B cell (primary cell): ENCODE results near the gene REELD1. TPM values are rescaled to one million over a fixed set of nuclear protein-coding genes. Genes with fewer than 3 reads are reported as not detected.

Source experiments
- ATAC-seq: fragments of 200-7000 bp; cut with Tn5 transposase; one replicate; pipeline ENCODE4 v1.10.0; 2021; ENCODE audit warnings: low read depth, mild to moderate bottlenecking, moderate number of reproducible peaks, moderate library complexity
- CTCF ChIA-PET: fragments of 350-600 bp; sonication (Branson Sonifier 250); formaldehyde crosslinking; loops from one replicate; lab custom pipeline; 2021; ENCODE audit warnings: antibody characterized with exemption, inconsistent platforms; lab: Charles Lee
- POLR2A ChIA-PET: fragments of 350-600 bp; sonication (Branson Sonifier 250); formaldehyde crosslinking; loops from one replicate; lab custom pipeline; 2021; ENCODE audit warnings: antibody characterized with exemption; lab: Charles Lee
- DNase-seq: peaks from one replicate; pipeline ENCODE4 v3.0.0; 2013
- H2AFZ ChIP-seq: 2 replicates; pipeline ENCODE4 v1.6.1; 2012; ENCODE audit warnings: mild to moderate bottlenecking, low read depth, low read length; ENCODE audit not compliant: insufficient read depth, poor library complexity, severe bottlenecking
- H3K27ac ChIP-seq, 2 donors: 1 replicate in 1 of 2; 2 replicates in 1 of 2; pipeline ENCODE4 v1.5.1; 2012 to 2013; ENCODE audit warnings: low read length in 2 of 2, mild to moderate bottlenecking in 2 of 2, moderate library complexity in 1 of 2
- H3K27me3 ChIP-seq, 4 experiments: fragments of 200-600 bp in 1 of 4; sonication (generic) in 1 of 4; replicated peaks in 1 of 4; 1 replicate in 2 of 4; 2 replicates in 2 of 4; pipeline versions ENCODE4 v1.6.1 to v1.7.0; 2013 to 2016; ENCODE audit warnings: low read length in 3 of 4, mild to moderate bottlenecking in 2 of 4, mixed read lengths in 1 of 4, moderate library complexity in 1 of 4; ENCODE audit not compliant: insufficient read depth in 4 of 4, control insufficient read depth in 3 of 4; ENCODE audit errors: control extremely low read depth in 1 of 4
- H3K36me3 ChIP-seq, 2 experiments: replicated peaks in 1 of 2; 1 replicate in 1 of 2; 2 replicates in 1 of 2; pipeline versions ENCODE4 v1.6.1 to v1.7.1; 2013; ENCODE audit warnings: low read length in 1 of 2; ENCODE audit not compliant: insufficient read depth in 2 of 2, control insufficient read depth in 1 of 2; ENCODE audit errors: control extremely low read depth in 1 of 2, extremely low read depth in 1 of 2
- H3K4me1 ChIP-seq, 2 donors: fragments of 200-600 bp in 1 of 2; sonication (generic) in 1 of 2; 1 replicate in 1 of 2; 2 replicates in 1 of 2; pipeline versions ENCODE4 v1.5.1 to v1.6.1; 2013 to 2017; ENCODE audit warnings: low read length in 2 of 2; ENCODE audit not compliant: control insufficient read depth in 2 of 2, insufficient read depth in 2 of 2
- H3K4me2 ChIP-seq: replicated peaks from 2 replicates; pipeline ENCODE3; 2012; ENCODE audit warnings: mild to moderate bottlenecking, low read depth, low read length; ENCODE audit not compliant: poor library complexity, severe bottlenecking
- H3K4me3 ChIP-seq, 5 experiments: fragments of 200-600 bp in 1 of 5; sonication (generic) in 1 of 5; 1 replicate in 3 of 5; 2 replicates in 2 of 5; pipeline versions ENCODE4 v1.5.1 to v1.7.0; 2011 to 2016; ENCODE audit warnings: low read length in 4 of 5, mild to moderate bottlenecking in 4 of 5, low read depth in 2 of 5, control low read depth in 1 of 5, moderate library complexity in 1 of 5; ENCODE audit not compliant: insufficient read depth in 1 of 5; ENCODE audit errors: control extremely low read depth in 1 of 5, extremely low read depth in 1 of 5
- H3K79me2 ChIP-seq: fragments of 200-600 bp; sonication (generic); one replicate; pipeline ENCODE4 v1.6.0; 2016; ENCODE audit warnings: low read length; ENCODE audit not compliant: control insufficient read depth, insufficient read depth
- H3K9ac ChIP-seq: fragments of 200-600 bp; sonication (generic); 2 replicates; pipeline ENCODE4 v1.6.1; 2017; ENCODE audit warnings: mild to moderate bottlenecking, low read length, moderate library complexity
- H3K9me3 ChIP-seq, 3 donors: one replicate each; pipeline versions ENCODE4 v1.6.1 to v1.7.1; 2013; ENCODE audit warnings: low read length in 2 of 3; ENCODE audit not compliant: control insufficient read depth in 2 of 3, insufficient read depth in 1 of 3; ENCODE audit errors: control extremely low read depth in 1 of 3
- H4K20me1 ChIP-seq: 2 replicates; pipeline ENCODE4 v1.6.0; 2012; ENCODE audit warnings: mild to moderate bottlenecking, low read length; ENCODE audit not compliant: insufficient read depth, control insufficient read depth, poor library complexity, severe bottlenecking
- H3K27ac Mint-ChIP-seq: one replicate; pipeline ENCODE4 v1.8.0; 2021; ENCODE audit warnings: mixed read lengths
- H3K27me3 Mint-ChIP-seq: one replicate; pipeline ENCODE4 v1.8.0; 2021; ENCODE audit warnings: mixed read lengths
- H3K4me1 Mint-ChIP-seq: one replicate; pipeline ENCODE4 v1.8.0; 2021; ENCODE audit warnings: mixed read lengths
- H3K4me3 Mint-ChIP-seq: one replicate; pipeline ENCODE4 v1.8.0; 2021; ENCODE audit warnings: mixed read lengths
- H3K9me3 Mint-ChIP-seq: one replicate; pipeline ENCODE4 v1.8.0; 2022; ENCODE audit warnings: mixed read lengths; ENCODE audit not compliant: insufficient read depth
- EZH2 ChIP-seq: IDR thresholded peaks from 2 replicates; pipeline ENCODE4 v1.6.1; 2012; ENCODE audit warnings: borderline replicate concordance, low read depth, mild to moderate bottlenecking, moderate library complexity, low read length; ENCODE audit not compliant: insufficient read depth, poor library complexity, severe bottlenecking
- WGBS: methylation state at CpG from one replicate; pipeline ENCODE4 v1.1.5; 2013; ENCODE audit warnings: missing lambda C conversion rate; ENCODE audit not compliant: insufficient coverage; 5-methylcytosine and 5-hydroxymethylcytosine counted together
- intact Hi-C: fragments of 100-400 bp; cut with micrococcal nuclease; formaldehyde crosslinking; loops from one replicate; pipeline ENCODE4 v1.10.0; 2022
- polyA plus RNA-seq: library from polyadenylated mRNA; depleted of rRNA; stranded (reverse); fragments of >200 nt; gene quantifications from 2 replicates; pipeline ENCODE4 v1.2.3, GENCODE V29; 2012
- total RNA-seq, 2 donors: library from RNA; stranded (reverse); fragments of 120-200 nt in 1 of 2; gene quantifications; 1 replicate in 1 of 2; 2 replicates in 1 of 2; pipeline versions ENCODE4 v1.2.3 to v1.2.4, GENCODE V29; 2013 to 2022
- TF ChIP-seq, protein P1 (sequence below): fragments of 200-600 bp; IDR thresholded peaks from one replicate; pipeline ENCODE4 v1.8.0; 2022; ENCODE audit warnings: antibody characterized with exemption, mild to moderate bottlenecking

REELD1 gene
- total and polyA plus RNA-seq, 2 donors (not counting 1 experiment from before 2014, with no cell fraction given) = 2.6 to 7.8 TPM

DNA sequence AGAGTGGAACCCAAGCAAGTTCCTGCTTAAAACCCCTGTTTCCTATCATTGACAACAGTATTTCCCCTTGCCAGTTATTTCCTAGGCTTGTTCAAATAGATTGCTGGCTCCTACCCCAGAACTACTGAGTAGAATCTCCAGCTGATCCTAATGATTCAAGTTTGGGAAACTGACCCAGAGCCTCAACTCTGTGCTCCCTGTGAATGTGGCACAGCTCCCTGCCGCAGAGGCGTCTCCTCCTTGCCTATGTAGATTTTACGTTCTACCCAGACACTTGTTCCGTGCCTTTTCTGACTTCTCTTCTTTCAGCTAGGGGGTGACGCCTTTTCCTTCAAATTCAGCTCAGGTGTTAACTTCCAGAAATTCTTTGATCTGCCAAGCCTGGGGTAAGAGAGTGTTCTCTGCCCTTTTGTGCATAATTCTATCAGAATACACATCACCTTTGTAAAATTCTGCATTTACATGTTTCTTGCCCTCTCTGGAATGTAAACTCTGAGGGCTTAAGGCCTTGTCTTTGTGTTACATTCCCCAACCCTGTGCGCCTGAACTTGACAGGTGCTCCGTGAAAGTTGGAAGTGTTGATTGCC is 34.5 kb upstream of the REELD1 start:
- peaks cover 62% of the 10 kb centered on the region for H3K79me2 ChIP-seq
- H3K27ac Mint-ChIP-seq = no peak overlapping the region

DNA sequence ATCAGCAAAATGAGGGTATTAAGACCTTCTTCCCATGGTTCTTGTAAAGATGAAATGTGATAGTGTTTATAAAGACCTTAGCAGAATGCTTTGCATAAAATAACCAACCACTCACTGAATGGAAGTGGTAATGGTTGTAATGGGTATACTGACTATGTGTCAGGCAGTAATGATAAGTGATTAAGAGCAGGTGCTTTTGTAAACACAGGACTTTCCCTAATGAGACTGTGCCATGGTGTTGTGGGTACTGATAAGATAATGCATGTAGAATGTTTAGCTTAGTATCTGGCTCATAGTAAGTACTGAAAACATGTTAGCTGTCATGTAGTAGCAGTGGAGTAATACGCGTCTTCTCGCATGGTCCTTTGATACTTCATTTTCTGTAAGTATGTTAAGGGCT is 31.9 kb upstream of the REELD1 start:
- POLR2A ChIA-PET = no interaction called here
- no peak overlapping the region for H3K27ac Mint-ChIP-seq

More for the DNA sequence above, 34.5 kb upstream of the REELD1 start:
- H4K20me1 ChIP-seq = peaks cover 19% of the 10 kb centered on the region
- 95% methylated on average over 6 of the region's 7 CpGs for WGBS
- Mint-ChIP-seq H3K4me3 (no peak overlapping the region), H3K9me3 (no peaks in the 10 kb centered on the region), H3K27me3 (no peaks in the 10 kb centered on the region), H3K4me1 (peaks cover 60% of the 10 kb centered on the region)
- no peak overlapping the region for H3K27ac ChIP-seq
- H3K36me3 ChIP-seq = peaks cover 10 to 20% of the 10 kb centered on the region in 2 experiments
- H3K4me1 ChIP-seq = peaks cover 17 to 36% of the 10 kb centered on the region in 2 donors
- no peaks in the 10 kb centered on the region for H3K27me3 ChIP-seq
- DNase-seq (no peak), ATAC-seq (no peak)
- intact Hi-C loops = loop anchor here (5.0 to 10.0 kb wide), 5 partner anchors 68 to 995 kb away; partner anchors contain the start of genes OTUD4 and SLC10A7
- H3K9ac ChIP-seq = no peak overlapping the region
- no peaks in the 10 kb centered on the region for H3K9me3 ChIP-seq
- POLR2A ChIA-PET = no interaction called here
- no peak overlapping the region for H3K4me3 ChIP-seq
- CTCF ChIA-PET = interaction anchor here (0.5 kb wide), 1 partner anchor 917 kb away, joined by 3 read pairs; no protein-coding TSS in a partner anchor
- no peak overlapping the region for H3K4me2 ChIP-seq
- no peak overlapping the region for H2AFZ ChIP-seq
- TF ChIP-seq, protein P1, sequence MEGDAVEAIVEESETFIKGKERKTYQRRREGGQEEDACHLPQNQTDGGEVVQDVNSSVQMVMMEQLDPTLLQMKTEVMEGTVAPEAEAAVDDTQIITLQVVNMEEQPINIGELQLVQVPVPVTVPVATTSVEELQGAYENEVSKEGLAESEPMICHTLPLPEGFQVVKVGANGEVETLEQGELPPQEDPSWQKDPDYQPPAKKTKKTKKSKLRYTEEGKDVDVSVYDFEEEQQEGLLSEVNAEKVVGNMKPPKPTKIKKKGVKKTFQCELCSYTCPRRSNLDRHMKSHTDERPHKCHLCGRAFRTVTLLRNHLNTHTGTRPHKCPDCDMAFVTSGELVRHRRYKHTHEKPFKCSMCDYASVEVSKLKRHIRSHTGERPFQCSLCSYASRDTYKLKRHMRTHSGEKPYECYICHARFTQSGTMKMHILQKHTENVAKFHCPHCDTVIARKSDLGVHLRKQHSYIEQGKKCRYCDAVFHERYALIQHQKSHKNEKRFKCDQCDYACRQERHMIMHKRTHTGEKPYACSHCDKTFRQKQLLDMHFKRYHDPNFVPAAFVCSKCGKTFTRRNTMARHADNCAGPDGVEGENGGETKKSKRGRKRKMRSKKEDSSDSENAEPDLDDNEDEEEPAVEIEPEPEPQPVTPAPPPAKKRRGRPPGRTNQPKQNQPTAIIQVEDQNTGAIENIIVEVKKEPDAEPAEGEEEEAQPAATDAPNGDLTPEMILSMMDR = no peak
- TF ChIP-seq EZH2 = no peak

More for the DNA sequence above, 31.9 kb upstream of the REELD1 start:
- Histone ChIP-seq H2AFZ (no peak overlapping the region), H3K4me2 (no peak overlapping the region), H3K9me3 (no peaks in the 10 kb centered on the region), H3K36me3 (peaks cover 19 to 39% of the 10 kb centered on the region in 2 experiments), H3K9ac (no peak overlapping the region), H3K27ac (no peak overlapping the region), H3K79me2 (peaks cover 37% of the 10 kb centered on the region), H3K27me3 (no peaks in the 10 kb centered on the region), H3K4me3 (no peak overlapping the region), H3K4me1 (peaks cover 9 to 23% of the 10 kb centered on the region in 2 donors), H4K20me1 (peaks cover 19% of the 10 kb centered on the region)
- H3K4me3 Mint-ChIP-seq = no peak overlapping the region
- H3K9me3 Mint-ChIP-seq = no peaks in the 10 kb centered on the region
- H3K4me1 Mint-ChIP-seq = peaks cover 43% of the 10 kb centered on the region
- DNase-seq (no peak), ATAC-seq (no peak)
- H3K27me3 Mint-ChIP-seq = no peaks in the 10 kb centered on the region
- intact Hi-C loops = no loop called here
- CTCF ChIA-PET = no interaction called here
- WGBS = 80% methylated on average over 1 of the region's 3 CpGs
- TF ChIP-seq, protein P1 = no peak
